ENCODE data around the gene ASIC5.

- TF ChIP-seq CTCF (tag by site-specific recombination; IDR thresholded peaks at IDR 0.05) (0 out of 2 replicates have a peak, but pooled peaks have one; percentile 8), ZNF76 (tag by site-specific recombination; IDR thresholded peaks at IDR 0.05; ENCODE audit: borderline replicate concordance, low read depth) (no peak), ZBTB17 (tag by site-specific recombination; IDR thresholded peaks at IDR 0.05) (no peak), EGR2 (tag by site-specific recombination; IDR thresholded peaks at IDR 0.05; ENCODE audit: low read depth) (no peak), ZNF658 (tag by site-specific recombination; IDR thresholded peaks at IDR 0.05) (no peak)
Observed at GRCh38 chr4:155787113-155787710, 78.9 kb downstream of the ASIC5 start.

All from HEK293 (cell line).